DMS53 treated with DMSO at 0.1 percent for 48 hours (cell line): ENCODE measurements around the gene MYT1.
"Not testable (repeated sequence)": the region's sequence is repeated elsewhere in the genome, so short reads cannot be mapped to it uniquely, and the experiment has no call there.

Experiments used
- DNase-seq: peaks from one replicate; lab custom pipeline; 2025; ENCODE audit not compliant: unreplicated experiment; lab: John Stamatoyannopoulos, UW

MYT1 gene

GRCh38 chr20:64260239-64260638 lies 96.0 kb downstream of the MYT1 start:
- no peak for DNase-seq

GRCh38 chr20:64261138-64261537 lies 96.9 kb downstream of the MYT1 start:
- DNase-seq = no peak

GRCh38 chr20:64264091-64264490 lies 99.8 kb downstream of the MYT1 start:
- no peak for DNase-seq

- DNase-seq = no peak
Measured at GRCh38 chr20:64265201-64265600, 100.9 kb downstream of the MYT1 start.

- no peak for DNase-seq
Measured at GRCh38 chr20:64266988-64267387, 102.7 kb downstream of the MYT1 start.

- no peak for DNase-seq
Measured at GRCh38 chr20:64268174-64268573, 103.9 kb downstream of the MYT1 start.

GRCh38 chr20:64269604-64270411 lies 105.6 kb downstream of the MYT1 start:
- no peak for DNase-seq

- DNase-seq = no peak
Measured at GRCh38 chr20:64271636-64272035, 107.4 kb downstream of the MYT1 start.

GRCh38 chr20:64273109-64273508 lies 108.9 kb downstream of the MYT1 start:
- no peak for DNase-seq

- no peak for DNase-seq
Measured at GRCh38 chr20:64276817-64277216, 112.6 kb downstream of the MYT1 start.

GRCh38 chr20:64277571-64278316 lies 113.5 kb downstream of the MYT1 start:
- no peak for DNase-seq

- no peak for DNase-seq
Measured at GRCh38 chr20:64278317-64278681, 114.0 kb downstream of the MYT1 start.

GRCh38 chr20:64279826-64280459 lies 115.7 kb downstream of the MYT1 start:
- no peak for DNase-seq

- no peak for DNase-seq
Measured at GRCh38 chr20:64280460-64280843, 116.2 kb downstream of the MYT1 start.

GRCh38 chr20:64283646-64284045 lies 119.4 kb downstream of the MYT1 start:
- DNase-seq = no peak

GRCh38 chr20:64285579-64286446 lies 121.6 kb downstream of the MYT1 start:
- peak; percentile 70 for DNase-seq

GRCh38 chr20:64286447-64287263 lies 122.4 kb downstream of the MYT1 start:
- not testable (repeated sequence) for DNase-seq

GRCh38 chr20:64287264-64287590 lies 123.0 kb downstream of the MYT1 start:
- not testable (repeated sequence) for DNase-seq
